GF-D8 (cell line): ENCODE measurements around the gene DST.

Experiments used
- DNase-seq: peaks from one replicate; lab custom pipeline; 2025; lab: John Stamatoyannopoulos, UW

DST gene

GRCh38 chr6:56642366-56643261, at the start of gene DST:
Gene DST (minus strand): TSS chr6:56642889.
- DNase-seq, result no peak

- no peak for DNase-seq
Measured at GRCh38 chr6:56691814-56692213, 49.1 kb upstream of the DST start.

GRCh38 chr6:56691286-56691595, 48.6 kb upstream of the DST start:
- DNase-seq, result no peak

GRCh38 chr6:56690519-56691285, 48.0 kb upstream of the DST start:
- DNase-seq, result peak; percentile 49

GRCh38 chr6:56689663-56690062, 47.0 kb upstream of the DST start:
- no peak for DNase-seq

GRCh38 chr6:56689114-56689513, 46.4 kb upstream of the DST start:
- DNase-seq, result no peak

GRCh38 chr6:56688521-56688920, 45.8 kb upstream of the DST start:
- no peak for DNase-seq

GRCh38 chr6:56687551-56687950, 44.9 kb upstream of the DST start:
- no peak for DNase-seq

GRCh38 chr6:56686429-56686828, 43.7 kb upstream of the DST start:
- DNase-seq, result no peak

GRCh38 chr6:56685994-56686393, 43.3 kb upstream of the DST start:
- no peak for DNase-seq

- no peak for DNase-seq
Measured at GRCh38 chr6:56685102-56685733, 42.5 kb upstream of the DST start.

GRCh38 chr6:56684342-56685101, 41.8 kb upstream of the DST start:
- no peak for DNase-seq

GRCh38 chr6:56683882-56684281, 41.2 kb upstream of the DST start:
- DNase-seq, result no peak

GRCh38 chr6:56682635-56683034, 39.9 kb upstream of the DST start:
- no peak for DNase-seq

- no peak for DNase-seq
Measured at GRCh38 chr6:56677559-56677958, 34.9 kb upstream of the DST start.

- no peak for DNase-seq
Measured at GRCh38 chr6:56671651-56672461, 29.2 kb upstream of the DST start.

GRCh38 chr6:56671160-56671559, 28.5 kb upstream of the DST start:
- DNase-seq, result no peak

- no peak for DNase-seq
Measured at GRCh38 chr6:56669041-56669440, 26.4 kb upstream of the DST start.

GRCh38 chr6:56668158-56668557, 25.5 kb upstream of the DST start:
- no peak for DNase-seq

GRCh38 chr6:56667336-56667735, 24.6 kb upstream of the DST start:
- DNase-seq, result no peak

GRCh38 chr6:56664029-56664428, 21.3 kb upstream of the DST start:
- DNase-seq, result no peak
